DMS153 treated with DMSO at 0.1 percent for 48 hours (cell line): ENCODE results near the gene ONECUT1.

Experiments
- DNase-seq: peaks from one replicate; lab custom pipeline; 2025; ENCODE audit not compliant: unreplicated experiment; lab: John Stamatoyannopoulos, UW

The ONECUT1 gene

GRCh38 chr15:52797625-52798501 lies 7.7 kb upstream of the ONECUT1 start:
- DNase-seq: no peak

DNA sequence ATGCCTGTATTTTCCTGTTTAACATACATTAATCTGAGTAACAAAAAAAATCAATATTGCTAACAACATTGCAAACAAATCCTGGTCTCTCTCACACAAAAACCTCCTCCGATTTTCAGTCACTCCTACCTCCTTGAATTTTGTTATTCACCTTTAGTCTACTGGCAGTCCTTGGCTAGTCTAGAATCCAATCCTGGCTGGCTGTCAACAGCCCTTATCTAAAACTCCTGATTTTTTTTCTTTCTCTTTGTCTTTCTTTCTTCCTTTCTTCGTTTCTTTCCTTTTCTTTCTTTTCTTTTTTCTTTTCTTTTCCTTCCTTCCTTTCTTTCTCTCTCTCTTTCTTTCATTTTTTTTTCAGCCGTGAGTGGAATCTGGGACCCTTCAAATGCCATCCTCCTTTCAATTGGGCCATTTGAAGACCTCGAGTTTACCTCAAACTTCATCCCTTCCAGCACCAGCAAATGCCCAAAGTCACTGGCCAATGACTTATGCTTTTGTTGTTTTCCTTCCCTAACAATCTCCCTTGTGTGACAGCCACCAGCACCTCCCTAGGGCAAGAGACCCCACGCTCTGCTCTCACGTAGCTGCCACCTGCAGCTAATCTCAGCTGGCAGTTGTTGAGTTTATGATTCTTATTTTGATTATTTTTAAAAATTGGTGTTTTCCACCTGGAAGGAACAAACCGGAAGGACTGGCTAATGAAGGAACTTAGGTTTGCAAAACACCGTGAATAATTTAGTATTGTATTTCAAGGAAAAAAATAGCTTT lies 6.8 kb upstream of the ONECUT1 start:
- DNase-seq: no peak

DNA sequence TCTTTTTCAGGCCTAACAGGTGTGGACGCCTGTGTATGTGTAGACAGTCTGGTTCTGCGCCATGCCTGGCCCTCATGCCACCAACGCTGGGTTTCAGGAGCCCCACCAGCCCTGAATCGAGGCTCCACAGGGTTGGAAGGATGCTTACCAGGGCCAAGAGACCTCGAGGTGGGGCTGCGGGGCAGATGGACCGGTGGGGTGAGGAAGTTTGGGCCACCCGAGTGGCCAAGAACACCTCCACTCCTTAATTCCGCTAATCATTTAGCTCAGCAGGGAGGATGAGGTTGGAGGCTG lies 6.0 kb upstream of the ONECUT1 start:
- no peak for DNase-seq

DNA sequence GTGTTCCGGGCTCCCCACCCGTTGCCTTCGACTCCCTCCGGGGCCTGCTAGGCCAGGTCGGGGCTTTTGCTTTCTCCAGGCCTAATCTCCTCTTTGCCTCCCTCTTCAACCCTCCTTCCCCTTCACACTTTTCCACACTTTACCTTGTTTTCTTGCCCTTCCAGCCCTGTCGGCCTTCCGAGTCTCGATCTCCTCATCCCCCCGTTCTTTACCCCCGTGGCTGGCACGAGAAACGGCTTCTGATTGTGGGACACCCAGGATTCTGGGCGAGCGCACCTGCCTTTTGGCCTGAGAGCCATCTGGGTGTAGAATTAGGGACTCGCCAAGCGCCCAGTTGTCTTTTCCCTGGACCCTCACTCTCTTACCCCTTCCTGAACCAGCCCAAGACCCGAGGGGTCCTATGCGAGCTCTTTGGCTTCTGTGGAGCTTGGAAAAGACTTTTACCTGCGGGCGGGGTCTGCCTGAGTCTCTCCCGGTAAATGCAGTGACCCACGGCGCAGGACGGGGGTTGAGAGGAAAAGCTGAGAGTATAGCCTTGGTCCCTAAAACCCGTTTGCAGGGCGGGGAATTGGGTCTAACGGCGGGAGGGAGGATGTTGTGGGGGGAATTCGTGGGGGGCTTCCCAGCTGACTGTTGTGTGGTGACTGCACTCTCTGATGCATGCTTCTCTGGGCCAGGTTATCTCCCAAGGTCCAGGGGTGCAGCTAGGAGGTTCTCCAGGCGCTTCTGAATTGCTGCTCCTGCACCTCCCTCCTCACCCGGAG lies 5.5 kb upstream of the ONECUT1 start:
- DNase-seq: no peak

GRCh38 chr15:52794665-52795463 lies 4.7 kb upstream of the ONECUT1 start:
- no peak for DNase-seq

DNA sequence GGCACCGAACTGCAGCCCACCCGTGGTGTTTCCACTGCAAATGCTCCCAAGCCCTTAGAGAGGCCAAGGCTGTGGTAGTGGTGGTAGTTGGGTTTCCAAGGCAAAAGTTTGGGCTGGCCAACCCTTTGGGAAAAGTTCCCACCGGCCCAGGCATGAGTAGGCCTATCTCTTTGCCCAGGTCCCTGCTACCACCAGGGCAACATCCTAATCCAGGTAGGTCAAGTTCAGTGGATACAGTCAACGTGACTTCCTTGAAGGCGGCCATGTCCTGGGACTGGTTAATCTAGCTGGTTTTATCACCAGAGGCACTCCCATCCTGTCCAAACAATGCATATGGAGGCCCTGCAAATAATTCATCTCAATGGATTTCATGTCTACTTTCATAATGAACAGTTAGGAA lies 1.6 kb upstream of the ONECUT1 start:
- DNase-seq: no peak

GRCh38 chr15:52790941-52791751 lies 1.0 kb upstream of the ONECUT1 start:
- no peak for DNase-seq

- no peak for DNase-seq
These were observed 451 bp downstream of the ONECUT1 start for GRCh38 chr15:52789601-52790168.

GRCh38 chr15:52789008-52789600 lies 1.0 kb downstream of the ONECUT1 start:
- DNase-seq: no peak

DNA sequence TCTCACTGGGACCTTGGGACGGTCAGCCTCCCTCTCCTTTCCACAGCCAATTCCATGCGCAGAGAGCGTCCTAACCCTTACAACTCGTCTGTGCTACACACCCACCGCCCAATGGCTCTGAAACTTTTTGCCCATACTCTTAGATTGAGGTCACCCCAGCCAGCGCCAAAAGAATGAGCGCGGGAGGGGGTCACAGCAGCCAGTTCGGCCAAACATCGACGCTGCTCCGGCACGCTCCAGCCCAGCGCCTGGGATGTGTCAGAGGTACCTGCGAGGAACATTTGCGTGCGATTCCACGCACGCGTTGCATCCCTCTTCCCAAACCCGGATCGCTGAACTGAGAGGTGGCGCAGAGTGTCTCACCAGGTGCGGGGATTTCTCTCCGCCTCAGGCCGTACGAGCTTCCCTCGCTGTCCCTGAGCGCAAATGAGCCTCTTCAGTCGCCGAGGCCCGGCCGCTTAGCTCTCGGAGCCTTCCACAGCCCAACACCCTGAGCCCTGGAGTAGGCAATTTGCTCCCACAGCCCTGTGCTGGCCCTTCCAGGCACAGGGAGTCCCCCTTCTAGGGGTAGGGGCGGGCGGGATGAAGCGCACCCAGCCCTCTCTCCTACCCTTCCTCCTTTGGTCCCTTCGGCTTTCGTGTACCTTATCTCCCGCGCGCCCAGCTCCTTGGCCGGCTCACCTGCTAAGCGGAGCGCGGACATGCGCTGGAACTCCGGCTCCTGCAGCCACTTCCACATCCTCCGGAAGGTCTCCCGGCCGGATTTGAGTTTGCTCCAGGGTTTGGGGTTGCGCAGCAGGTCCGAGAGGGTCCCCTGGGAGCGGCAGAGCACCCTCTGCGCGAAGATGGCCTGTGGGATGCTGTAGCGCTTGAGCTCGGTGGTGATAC lies 1.8 kb downstream of the ONECUT1 start:
- no peak for DNase-seq

- no peak for DNase-seq
These were observed 2.5 kb downstream of the ONECUT1 start for GRCh38 chr15:52787549-52788098.

- no peak for DNase-seq
These were observed 3.0 kb downstream of the ONECUT1 start for GRCh38 chr15:52787123-52787503.

- no peak for DNase-seq
These were observed 3.6 kb downstream of the ONECUT1 start for GRCh38 chr15:52786436-52787122.

DNA sequence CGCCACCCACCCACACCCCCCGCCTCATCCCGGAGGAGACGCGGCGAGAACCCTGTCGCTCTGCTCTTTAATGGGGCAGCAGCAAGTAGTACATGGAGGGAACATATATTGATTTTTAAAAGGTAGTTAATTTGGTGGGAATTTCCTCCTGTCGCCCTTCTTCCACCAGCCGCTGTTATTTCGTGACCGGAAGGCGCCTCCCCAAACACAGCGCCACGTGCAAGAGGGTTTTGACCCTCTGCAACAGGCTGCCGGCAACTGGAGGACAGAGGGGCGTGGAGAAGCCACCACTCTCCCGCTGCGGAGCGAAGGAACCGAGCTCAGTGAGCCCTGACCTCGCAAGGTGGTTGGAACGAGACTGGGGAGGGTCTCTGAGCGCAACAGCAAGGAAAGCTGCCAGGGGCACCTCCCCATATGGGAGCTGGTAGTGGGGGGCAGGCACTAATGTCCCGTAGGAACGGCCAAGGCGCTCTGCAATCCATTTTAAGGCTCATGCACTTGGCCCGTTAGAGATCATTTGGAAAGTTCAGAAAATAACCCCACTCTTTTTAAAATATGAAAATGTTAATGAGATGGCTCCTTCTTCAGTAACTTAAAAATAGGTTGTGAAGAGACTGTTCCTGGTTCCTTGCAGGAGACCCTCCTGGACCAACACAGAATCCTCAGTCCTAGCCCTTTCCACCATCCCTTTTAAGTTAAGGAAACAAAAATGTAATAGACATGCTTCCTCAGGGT lies 4.3 kb downstream of the ONECUT1 start:
- no peak for DNase-seq

- no peak for DNase-seq
These were observed 5.1 kb downstream of the ONECUT1 start for GRCh38 chr15:52784799-52785671.
